Smooth muscle cell (in vitro differentiated cells): Measurements from ENCODE around the gene SLC8A1. TPM values are rescaled to one million over a fixed set of nuclear protein-coding genes. Genes with fewer than 3 reads are reported as not detected.

Experiments
- DNase-seq: peaks from one replicate; lab custom pipeline; 2025; ENCODE audit not compliant: unreplicated experiment; lab: John Stamatoyannopoulos, UW
- H2AFZ ChIP-seq: fragments of 200-600 bp; sonication (generic); 2 replicates; pipeline ENCODE4 v1.6.0; 2016; ENCODE audit warnings: antibody characterized with exemption, low read depth, mild to moderate bottlenecking
- H3F3A ChIP-seq: fragments of 200-600 bp; sonication (generic); 2 replicates; pipeline ENCODE4 v1.6.0; 2017; ENCODE audit warnings: antibody characterized with exemption, low read depth
- H3K27ac ChIP-seq: fragments of 200-600 bp; sonication (generic); 2 replicates; pipeline ENCODE4 v1.5.1; 2016; ENCODE audit warnings: low read depth, mild to moderate bottlenecking
- H3K27me3 ChIP-seq: fragments of 200-600 bp; sonication (generic); 2 replicates; pipeline ENCODE4 v1.6.1; 2016; ENCODE audit warnings: low read depth, mild to moderate bottlenecking
- H3K36me3 ChIP-seq: fragments of 200-600 bp; sonication (generic); 2 replicates; pipeline ENCODE4 v1.5.1; 2016; ENCODE audit warnings: low read depth
- H3K4me1 ChIP-seq: fragments of 200-600 bp; sonication (generic); 2 replicates; pipeline ENCODE4 v1.5.1; 2016; ENCODE audit warnings: low read depth
- H3K4me2 ChIP-seq: fragments of 200-600 bp; sonication (generic); 2 replicates; pipeline ENCODE4 v1.6.0; 2016; ENCODE audit warnings: mild to moderate bottlenecking
- H3K4me3 ChIP-seq: fragments of 200-600 bp; sonication (generic); 2 replicates; pipeline ENCODE4 v1.5.1; 2016; ENCODE audit warnings: mild to moderate bottlenecking
- H3K79me2 ChIP-seq: fragments of 200-600 bp; sonication (generic); 2 replicates; pipeline ENCODE4 v1.6.0; 2016; ENCODE audit warnings: low read depth, mild to moderate bottlenecking
- H3K9ac ChIP-seq: fragments of 200-600 bp; sonication (generic); 2 replicates; pipeline ENCODE4 v1.6.0; 2016; ENCODE audit warnings: low read depth
- H3K9me3 ChIP-seq: fragments of 200-600 bp; sonication (generic); replicated peaks from 2 replicates; pipeline ENCODE4 v1.5.1; 2016; ENCODE audit warnings: low read depth
- H4K20me1 ChIP-seq: fragments of 200-600 bp; sonication (generic); 2 replicates; pipeline ENCODE4 v1.6.0; 2016; ENCODE audit warnings: low read depth
- CTCF ChIP-seq: fragments of 200-600 bp; sonication (generic); IDR thresholded peaks from 2 replicates; pipeline ENCODE4 v1.5.1; 2017; ENCODE audit warnings: borderline replicate concordance, mild to moderate bottlenecking, antibody characterized with exemption; ENCODE audit not compliant: insufficient read depth, poor library complexity, severe bottlenecking
- WGBS: methylation state at CpG from one replicate; pipeline ENCODE4 v1.1.7; 2016; ENCODE audit warnings: low lambda C conversion rate; 5-methylcytosine and 5-hydroxymethylcytosine counted together
- polyA plus RNA-seq: library from polyadenylated mRNA; unstranded; fragments of >200 nt; fragmentation: Nextera tagmentation; extraction: Ambion mirVana; gene quantifications from 2 replicates; pipeline ENCODE4 v1.2.1, GENCODE V29; 2016
- total RNA-seq: library from RNA; depleted of rRNA; stranded (reverse); fragments of >200 nt; gene quantifications from 2 replicates; pipeline ENCODE4 v1.2.3, GENCODE V29; 2014

The SLC8A1 gene
- total and polyA plus RNA-seq, 2 experiments from 2014 or later: 1.1 to 5.3 TPM

GRCh38 chr2:40435426-40436092 is 16.3 kb downstream of the SLC8A1 start:
- no peak for DNase-seq
- Histone ChIP-seq H3K4me3 (no peak overlapping the region), H4K20me1 (no peaks in the 10 kb centered on the region), H3K4me1 (peaks cover 10% of the 10 kb centered on the region), H3F3A (peaks cover 2% of the 10 kb centered on the region), H3K36me3 (no peaks in the 10 kb centered on the region), H3K27me3 (no peaks in the 10 kb centered on the region), H3K9ac (peak overlapping the region; percentile 31), H3K79me2 (no peaks in the 10 kb centered on the region), H3K4me2 (peak overlapping the region; percentile 46), H2AFZ (no peak overlapping the region), H3K9me3 (no peaks in the 10 kb centered on the region), H3K27ac (peak overlapping the region; percentile 76)
- WGBS: 85% methylated on average over 9 of the region's 9 CpGs
- no peak for TF ChIP-seq CTCF

- no peak for DNase-seq
- Histone ChIP-seq H3K9ac (peak overlapping the region; percentile 37), H3K27ac (peak overlapping the region; percentile 76), H3K79me2 (no peaks in the 10 kb centered on the region), H4K20me1 (no peaks in the 10 kb centered on the region), H3K4me3 (no peak overlapping the region), H3K27me3 (no peaks in the 10 kb centered on the region), H3K4me2 (peak overlapping the region; percentile 54), H2AFZ (no peak overlapping the region), H3F3A (peaks cover 5% of the 10 kb centered on the region), H3K9me3 (no peaks in the 10 kb centered on the region), H3K36me3 (no peaks in the 10 kb centered on the region), H3K4me1 (peaks cover 12% of the 10 kb centered on the region)
- TF ChIP-seq CTCF: no peak
- 19% methylated on average over 3 of the region's 3 CpGs for WGBS
Observed at GRCh38 chr2:40434731-40435271, 17.1 kb downstream of the SLC8A1 start.

- H3K4me3 ChIP-seq: no peak overlapping the region
- no peak overlapping the region for H2AFZ ChIP-seq
- DNase-seq: no peak
- H3K9me3 ChIP-seq: no peaks in the 10 kb centered on the region
- no peak overlapping the region for H3K9ac ChIP-seq
- TF ChIP-seq CTCF: no peak
- no peaks in the 10 kb centered on the region for H3K36me3 ChIP-seq
- no peak overlapping the region for H3K27ac ChIP-seq
- H3K79me2 ChIP-seq: no peaks in the 10 kb centered on the region
- no peaks in the 10 kb centered on the region for H3K27me3 ChIP-seq
- no peaks in the 10 kb centered on the region for H4K20me1 ChIP-seq
- WGBS: 95% methylated on average over 1 of the region's 1 CpG
- H3K4me2 ChIP-seq: no peak overlapping the region
- H3F3A ChIP-seq: peaks cover 5% of the 10 kb centered on the region
- peaks cover 5% of the 10 kb centered on the region for H3K4me1 ChIP-seq
Observed at GRCh38 chr2:40433736-40434135, 18.2 kb downstream of the SLC8A1 start.
